A673 (cell line): Measurements from ENCODE around the gene SENP7. TPM values are rescaled to one million over a fixed set of nuclear protein-coding genes. Genes with fewer than 3 reads are reported as not detected.
A peak's percentile ranks its signal among the peaks of the same experiment; 100 is the strongest.

ENCODE experiments used
- BruUV-seq: library from RNA; stranded (reverse); fragments of 400-500 nt; replicated peaks from 2 replicates; lab custom pipeline; 2021; lab: Mats Ljungman, UMichigan
- CTCF ChIA-PET: fragments of 300-600 bp; sonication (Branson Sonifier 250); formaldehyde crosslinking; loops from one replicate; lab custom pipeline; 2022; ENCODE audit warnings: antibody characterized with exemption; lab: Charles Lee
- POLR2A ChIA-PET: fragments of 300-600 bp; sonication (Branson Sonifier 250); formaldehyde crosslinking; loops from one replicate; lab custom pipeline; 2022; ENCODE audit warnings: antibody characterized with exemption; ENCODE audit not compliant: low non-redundant PET; lab: Charles Lee
- DNase-seq: peaks from one replicate; pipeline ENCODE4 v3.0.0-alpha.2; 2015; ENCODE audit warnings: low spot score
- H3K27ac ChIP-seq: fragments of 200-600 bp; sonication (generic); 2 replicates; pipeline ENCODE4 v1.5.1; 2016; ENCODE audit warnings: mixed run types, low read depth, mild to moderate bottlenecking, mixed read lengths, antibody characterized with exemption, low read length; ENCODE audit not compliant: poor library complexity, severe bottlenecking
- H3K27me3 ChIP-seq: fragments of 200-600 bp; sonication (generic); replicated peaks from 2 replicates; pipeline ENCODE4 v1.6.1; 2017; ENCODE audit warnings: mixed run types, low read depth, mild to moderate bottlenecking, mixed read lengths, antibody characterized with exemption, low read length; ENCODE audit not compliant: insufficient read depth, poor library complexity
- H3K36me3 ChIP-seq: fragments of 200-600 bp; sonication (generic); 2 replicates; pipeline ENCODE4 v1.6.1; 2016; ENCODE audit warnings: mixed run types, mild to moderate bottlenecking, mixed read lengths, antibody characterized with exemption, low read length; ENCODE audit not compliant: insufficient read depth, poor library complexity, severe bottlenecking
- H3K4me1 ChIP-seq: fragments of 200-600 bp; sonication (generic); 2 replicates; pipeline ENCODE4 v1.6.1; 2017; ENCODE audit warnings: mixed run types, mild to moderate bottlenecking, mixed read lengths, antibody characterized with exemption, low read length; ENCODE audit not compliant: insufficient read depth, poor library complexity, severe bottlenecking
- H3K4me3 ChIP-seq: fragments of 200-600 bp; sonication (generic); 2 replicates; pipeline ENCODE4 v1.5.1; 2016; ENCODE audit warnings: low read depth, mixed run types, mild to moderate bottlenecking, mixed read lengths, low read length; ENCODE audit not compliant: poor library complexity, severe bottlenecking
- H3K9me3 ChIP-seq: fragments of 200-600 bp; sonication (generic); 2 replicates; pipeline ENCODE4 v1.6.1; 2016; ENCODE audit warnings: mixed run types, low read depth, mild to moderate bottlenecking, mixed read lengths, antibody characterized with exemption, low read length; ENCODE audit not compliant: poor library complexity, severe bottlenecking
- EZH2 ChIP-seq: fragments of 200-600 bp; sonication (generic); IDR thresholded peaks from 2 replicates; pipeline ENCODE4 v1.6.1; 2017; ENCODE audit warnings: borderline replicate concordance, low read depth, mild to moderate bottlenecking, mixed read lengths, antibody characterized with exemption, low read length; ENCODE audit not compliant: poor library complexity, severe bottlenecking
- intact Hi-C: fragments of 100-400 bp; cut with micrococcal nuclease; formaldehyde crosslinking; loops from one replicate; pipeline ENCODE4 v1.10.0; 2022; ENCODE audit not compliant: unreplicated experiment
- total RNA-seq: library from RNA; stranded (reverse); gene quantifications from 2 replicates; pipeline ENCODE4 v1.2.3, GENCODE V29; 2021
- TF ChIP-seq, protein P1 (sequence below): fragments of 300-800, 200-600 bp; sonication (generic); conservative IDR thresholded peaks from 2 replicates; pipeline ENCODE4 v1.5.1; 2017; ENCODE audit warnings: low read depth, mild to moderate bottlenecking, antibody characterized with exemption, low read length, moderate library complexity, mixed read lengths

Gene SENP7
- total RNA-seq, 1 experiment from 2014 or later: 10.2 TPM

DNA sequence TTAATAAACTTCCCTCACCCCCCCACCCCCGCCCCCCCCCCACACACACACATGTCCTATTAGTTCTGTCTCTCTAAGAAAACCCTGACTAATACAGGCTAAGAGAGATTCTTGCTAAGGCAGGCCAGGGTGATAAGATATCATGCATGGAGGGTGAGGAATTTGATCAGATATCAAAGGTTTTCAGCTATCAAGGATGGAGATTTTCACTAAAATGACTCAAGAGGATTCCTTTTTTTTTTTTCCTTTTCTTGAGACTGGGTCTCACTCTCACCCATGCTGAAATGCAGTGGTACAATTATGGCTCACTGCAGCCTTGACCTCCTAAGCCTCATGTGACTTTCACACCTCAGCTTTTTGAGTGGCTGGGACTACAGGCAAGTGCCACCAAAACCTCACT lies 14.9 kb upstream of the SENP7 start:
- BruUV-seq: no TSS peak
- Histone ChIP-seq H3K9me3 (no peaks in the 10 kb centered on the region), H3K4me1 (no peaks in the 10 kb centered on the region), H3K36me3 (no peaks in the 10 kb centered on the region), H3K4me3 (no peak overlapping the region), H3K27ac (no peak overlapping the region), H3K27me3 (no peaks in the 10 kb centered on the region)
- ChIA-PET CTCF (no interaction called here), POLR2A (no interaction called here)
- DNase-seq: no peak
- intact Hi-C loops: no loop called here
- TF ChIP-seq, protein P1, sequence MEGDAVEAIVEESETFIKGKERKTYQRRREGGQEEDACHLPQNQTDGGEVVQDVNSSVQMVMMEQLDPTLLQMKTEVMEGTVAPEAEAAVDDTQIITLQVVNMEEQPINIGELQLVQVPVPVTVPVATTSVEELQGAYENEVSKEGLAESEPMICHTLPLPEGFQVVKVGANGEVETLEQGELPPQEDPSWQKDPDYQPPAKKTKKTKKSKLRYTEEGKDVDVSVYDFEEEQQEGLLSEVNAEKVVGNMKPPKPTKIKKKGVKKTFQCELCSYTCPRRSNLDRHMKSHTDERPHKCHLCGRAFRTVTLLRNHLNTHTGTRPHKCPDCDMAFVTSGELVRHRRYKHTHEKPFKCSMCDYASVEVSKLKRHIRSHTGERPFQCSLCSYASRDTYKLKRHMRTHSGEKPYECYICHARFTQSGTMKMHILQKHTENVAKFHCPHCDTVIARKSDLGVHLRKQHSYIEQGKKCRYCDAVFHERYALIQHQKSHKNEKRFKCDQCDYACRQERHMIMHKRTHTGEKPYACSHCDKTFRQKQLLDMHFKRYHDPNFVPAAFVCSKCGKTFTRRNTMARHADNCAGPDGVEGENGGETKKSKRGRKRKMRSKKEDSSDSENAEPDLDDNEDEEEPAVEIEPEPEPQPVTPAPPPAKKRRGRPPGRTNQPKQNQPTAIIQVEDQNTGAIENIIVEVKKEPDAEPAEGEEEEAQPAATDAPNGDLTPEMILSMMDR: no peak
- no peak for TF ChIP-seq EZH2

DNA sequence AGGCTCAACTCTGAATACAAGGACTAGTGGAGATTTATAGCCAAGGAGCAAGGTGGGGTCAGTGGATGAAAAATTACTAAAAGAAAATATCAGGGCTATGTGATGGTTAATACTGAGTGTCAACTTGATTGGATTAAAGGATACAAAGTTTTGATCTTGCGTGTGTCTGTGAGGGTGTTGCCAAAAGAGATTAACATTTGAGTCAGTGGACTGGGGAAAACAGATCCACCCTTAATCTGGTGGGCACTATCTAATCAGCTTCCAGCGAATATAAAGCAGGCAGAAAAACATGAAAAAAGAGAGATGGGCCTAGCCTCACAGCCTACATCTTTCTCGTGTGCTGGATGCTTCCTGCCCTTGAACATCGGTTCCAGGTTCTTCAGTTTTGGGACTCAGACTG lies 14.4 kb upstream of the SENP7 start:
- Histone ChIP-seq H3K4me3 (no peak overlapping the region), H3K4me1 (no peaks in the 10 kb centered on the region), H3K36me3 (no peaks in the 10 kb centered on the region), H3K9me3 (no peaks in the 10 kb centered on the region), H3K27me3 (no peaks in the 10 kb centered on the region), H3K27ac (no peak overlapping the region)
- intact Hi-C loops: no loop called here
- CTCF ChIA-PET: no interaction called here
- POLR2A ChIA-PET: no interaction called here
- TF ChIP-seq, protein P1: no peak
- no peak for TF ChIP-seq EZH2
- no TSS peak for BruUV-seq
- no peak for DNase-seq

DNA sequence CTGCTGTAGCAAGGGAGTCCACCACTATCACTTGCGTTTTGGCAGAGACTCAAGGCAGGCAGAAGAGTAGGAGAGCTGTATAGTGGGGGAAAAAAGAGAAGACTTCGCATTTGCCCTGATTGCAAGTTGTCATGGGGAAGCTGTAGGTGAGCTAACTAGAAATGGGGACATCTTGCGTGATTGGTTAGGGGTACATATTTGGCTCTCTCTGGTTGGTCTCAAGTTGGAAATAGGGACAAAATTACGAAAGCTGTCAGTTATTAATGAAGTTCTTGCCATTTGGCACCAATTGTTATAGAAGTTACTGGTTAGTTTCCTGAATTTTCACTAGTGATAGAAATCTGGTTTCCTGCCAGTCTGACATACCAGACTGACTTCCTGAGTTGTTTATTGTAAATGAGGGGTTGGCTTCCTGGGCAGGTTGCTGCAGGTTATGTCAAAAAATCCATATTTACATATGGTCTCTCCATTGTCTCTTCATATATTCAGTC lies 8.2 kb upstream of the SENP7 start:
- CTCF ChIA-PET: no interaction called here
- POLR2A ChIA-PET: interaction anchor here (0.6 kb wide), 1 partner anchor 918 kb away, joined by 5 read pairs; no protein-coding TSS in a partner anchor
- H3K27ac ChIP-seq: no peak overlapping the region
- H3K9me3 ChIP-seq: no peaks in the 10 kb centered on the region
- H3K4me1 ChIP-seq: no peaks in the 10 kb centered on the region
- no TSS peak for BruUV-seq
- intact Hi-C loops: no loop called here
- peak; percentile 14 for DNase-seq
- H3K27me3 ChIP-seq: no peaks in the 10 kb centered on the region
- no peak overlapping the region for H3K4me3 ChIP-seq
- TF ChIP-seq, protein P1: no peak
- no peaks in the 10 kb centered on the region for H3K36me3 ChIP-seq
